Right lobe of liver (tissue), 6 donors: Measurements from ENCODE around the gene OR52W1. TPM values are rescaled to one million over a fixed set of nuclear protein-coding genes. Genes with fewer than 3 reads are reported as not detected.

ENCODE experiments used
- ATAC-seq, 4 donors: fragments of 200-7000 bp; cut with Tn5 transposase; one replicate each; pipeline ENCODE4 v1.9.1; 2020; ENCODE audit warnings: mild to moderate bottlenecking in 4 of 4, moderate library complexity in 4 of 4
- DNase-seq, 3 donors: peaks; one replicate each; pipeline ENCODE4 v3.0.0-alpha.2; 2020
- H3K27ac ChIP-seq, 3 donors: fragments of 200-600 bp; one replicate each; pipeline ENCODE4 v1.8.0; 2022
- H3K27me3 ChIP-seq, 2 donors: fragments of 200-600 bp; one replicate each; pipeline ENCODE4 v1.8.0; 2022
- H3K36me3 ChIP-seq, 4 donors: fragments of 200-600 bp; sonication (generic) in 1 of 4; one replicate each; pipeline versions ENCODE4 v1.5.1 to v1.8.0; 2017 to 2022; ENCODE audit warnings: control low read depth in 1 of 4
- H3K4me1 ChIP-seq, 4 donors: fragments of 200-600 bp; sonication (generic) in 1 of 4; one replicate each; pipeline versions ENCODE4 v1.5.1 to v1.8.0; 2017 to 2022; ENCODE audit warnings: control low read depth in 1 of 4
- H3K4me3 ChIP-seq, 3 donors: fragments of 200-600 bp; one replicate each; pipeline ENCODE4 v1.8.0; 2022
- H3K9me3 ChIP-seq, 4 donors: fragments of 200-600 bp; sonication (generic) in 1 of 4; one replicate each; pipeline versions ENCODE4 v1.5.1 to v1.8.0; 2017 to 2022; ENCODE audit warnings: control low read depth in 1 of 4
- CTCF ChIP-seq, 4 donors: fragments of 200-600 bp in 3 of 4; fragments of 450-650 bp in 1 of 4; IDR thresholded peaks; one replicate each; pipeline versions ENCODE4 v1.5.1 to v1.8.0; 2016 to 2022; ENCODE audit warnings: antibody characterized with exemption in 4 of 4, mild to moderate bottlenecking in 2 of 4
- POLR2A ChIP-seq: fragments of 450-650 bp; IDR thresholded peaks from one replicate; pipeline ENCODE4 v1.6.1; 2017; ENCODE audit warnings: antibody characterized with exemption, mild to moderate bottlenecking
- WGBS: methylation state at CpG from one replicate; pipeline ENCODE4 v1.1.6; 2018; ENCODE audit warnings: low coverage, low lambda C conversion rate; ENCODE audit not compliant: insufficient coverage; ENCODE audit errors: missing lambda C conversion rate; 5-methylcytosine and 5-hydroxymethylcytosine counted together
- intact Hi-C, 2 donors: fragments of 100-400 bp; cut with DNase I; formaldehyde crosslinking; loops; one replicate each; pipeline versions ENCODE4 v1.11.2 to v1.14.1; 2022
- long read RNA-seq: library from polyadenylated mRNA; unstranded; transcript quantifications from one replicate; pipeline ENCODE4 v2.0.0, GENCODE V29; 2019
- total RNA-seq, 6 experiments: library from RNA; depleted of rRNA in 2 of 6; stranded (reverse); fragments of >200 nt in 2 of 6; fragmentation: NEBNext Ultra II Directional in 3 of 6; extraction: Animal tissue kit (Norgen Biotek cat#: 25700) in 3 of 6; gene quantifications; one replicate each; pipeline versions ENCODE4 v1.1.0 to v1.2.4, GENCODE V29; 2016 to 2023
- donor health status: DM: no; HTN: yes; CAD: no.
- donor health status: DM: no; HTN: no; CAD: no.
- donor health status: DM: no; HTN: no; CAD: no.
- donor health status: DM: no; HTN: yes; CAD: no.
- donor health status: DM: no; HTN: yes; CAD: no.

Gene OR52W1, protein sequence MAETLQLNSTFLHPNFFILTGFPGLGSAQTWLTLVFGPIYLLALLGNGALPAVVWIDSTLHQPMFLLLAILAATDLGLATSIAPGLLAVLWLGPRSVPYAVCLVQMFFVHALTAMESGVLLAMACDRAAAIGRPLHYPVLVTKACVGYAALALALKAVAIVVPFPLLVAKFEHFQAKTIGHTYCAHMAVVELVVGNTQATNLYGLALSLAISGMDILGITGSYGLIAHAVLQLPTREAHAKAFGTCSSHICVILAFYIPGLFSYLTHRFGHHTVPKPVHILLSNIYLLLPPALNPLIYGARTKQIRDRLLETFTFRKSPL
- not detected for total RNA-seq
- long read RNA-seq: 0 reads

GRCh38 chr11:6199174-6199810 lies at the start of gene OR52W1:
TSS of gene OR52W1 (plus strand) at chr11:6199224. CDS start at chr11:6199224, 0 bp downstream.
- TF ChIP-seq CTCF (IDR thresholded peaks at IDR 0.05) (no peak), POLR2A (no peak)

DNA sequence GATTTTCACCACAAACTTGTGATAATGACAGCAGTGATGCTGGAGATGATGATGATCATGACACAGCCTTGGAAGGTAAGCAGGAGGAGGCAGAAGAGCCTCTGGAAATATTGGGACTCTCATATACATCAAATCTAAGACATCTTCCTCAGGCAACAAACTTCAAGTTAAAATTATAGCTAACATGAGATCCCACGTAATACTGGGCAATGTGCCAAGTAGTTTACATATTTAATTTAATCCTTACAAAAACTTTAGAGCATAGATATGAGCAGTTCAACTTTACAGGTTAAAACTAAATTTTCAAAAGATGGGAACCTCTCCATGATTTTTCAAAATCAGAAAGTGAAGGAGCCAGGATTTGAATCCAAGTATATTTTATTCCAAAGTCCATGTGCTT lies 47.9 kb upstream of the OR52W1 start:
- DNase-seq (no peak), ATAC-seq (no peak)
- no peak overlapping the region for H3K4me3 ChIP-seq
- H3K27me3 ChIP-seq: no peaks in the 10 kb centered on the region
- H3K4me1 ChIP-seq: no peaks in the 10 kb centered on the region
- intact Hi-C loops: no loop called here
- no peaks in the 10 kb centered on the region for H3K9me3 ChIP-seq
- no peak overlapping the region for H3K27ac ChIP-seq
- TF ChIP-seq CTCF (IDR thresholded peaks at IDR 0.05): no peak
- no peak for TF ChIP-seq POLR2A
- WGBS: 33% methylated on average over 1 of the region's 1 CpG
- no peaks in the 10 kb centered on the region for H3K36me3 ChIP-seq

More at GRCh38 chr11:6199174-6199810, at the start of gene OR52W1:
- no peaks in the 10 kb centered on the region for H3K4me1 ChIP-seq
- WGBS: no CpG with 5 or more reads among the region's 5 CpGs
- H3K36me3 ChIP-seq: peaks cover 0 to 9% (median 0%) of the 10 kb centered on the region in 4 donors
- no peaks in the 10 kb centered on the region for H3K9me3 ChIP-seq
- intact Hi-C loops: no loop called here
- H3K27ac ChIP-seq: no peak within 1 kb of the TSS
- H3K4me3 ChIP-seq: no peak within 1 kb of the TSS
- DNase-seq (no peak), ATAC-seq (no peak)
- no peaks in the 10 kb centered on the region for H3K27me3 ChIP-seq

DNA sequence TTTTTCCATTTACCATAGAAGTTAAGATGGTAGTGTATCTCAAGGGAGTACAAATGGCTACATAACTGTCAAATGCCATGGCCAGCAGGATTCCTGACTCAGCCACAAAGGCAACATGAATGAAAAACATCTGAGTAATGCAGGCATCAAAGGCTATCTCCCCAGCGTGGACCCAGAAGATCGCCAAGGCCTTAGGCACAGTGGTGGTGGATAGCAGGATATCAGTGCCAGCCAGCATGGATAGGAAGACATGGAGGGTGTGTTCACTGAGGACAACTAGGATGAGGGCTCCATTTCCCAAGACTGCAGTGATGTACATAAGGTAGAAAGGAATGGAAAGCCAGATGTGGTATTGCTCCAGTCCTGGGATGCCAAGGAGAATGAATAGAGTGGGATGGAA lies 46.9 kb upstream of the OR52W1 start:
- Histone ChIP-seq H3K4me3 (no peak overlapping the region), H3K36me3 (no peaks in the 10 kb centered on the region), H3K27me3 (no peaks in the 10 kb centered on the region), H3K27ac (no peak overlapping the region), H3K4me1 (no peaks in the 10 kb centered on the region), H3K9me3 (no peaks in the 10 kb centered on the region)
- TF ChIP-seq CTCF (IDR thresholded peaks at IDR 0.05): no peak
- TF ChIP-seq POLR2A: no peak
- DNase-seq (no peak), ATAC-seq (no peak)
- 83% methylated on average over 1 of the region's 2 CpGs for WGBS
- intact Hi-C loops: no loop called here

DNA sequence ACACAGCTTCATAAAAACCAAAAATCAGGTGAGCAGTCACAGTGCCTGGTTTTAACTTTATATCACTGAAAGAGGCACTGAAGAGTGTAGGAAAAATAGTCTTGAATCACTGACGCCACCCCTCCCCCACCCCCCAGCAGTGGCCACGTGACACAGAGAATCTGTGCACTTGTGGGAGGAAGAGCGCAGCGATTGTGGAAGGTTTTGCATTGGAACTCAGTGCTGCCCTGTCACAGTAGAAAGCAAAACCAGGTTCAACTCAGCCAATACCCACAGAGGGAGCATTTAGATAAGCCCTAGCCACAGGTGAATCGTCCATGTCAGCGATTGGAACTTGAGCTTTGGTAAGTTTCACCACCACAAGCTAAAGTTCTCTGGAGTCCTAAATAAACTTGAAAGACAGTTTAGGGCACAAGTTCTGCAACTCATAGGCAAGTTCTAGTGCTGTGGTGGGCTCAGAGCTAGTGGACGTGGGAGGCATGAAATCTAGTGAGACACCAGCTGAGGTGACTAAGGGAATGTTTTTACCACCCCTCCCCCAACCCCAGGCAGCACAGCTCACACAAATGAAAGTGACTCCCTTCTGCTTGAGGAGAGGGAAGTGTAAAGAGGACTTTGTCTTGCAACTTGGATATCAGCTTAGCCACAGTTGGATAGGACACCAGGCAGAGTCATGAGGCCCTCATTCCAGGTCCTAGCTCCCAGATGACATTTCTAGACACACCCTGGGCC lies 42.2 kb upstream of the OR52W1 start:
- ATAC-seq (no peak), DNase-seq (no peak)
- Histone ChIP-seq H3K27ac (no peak overlapping the region), H3K36me3 (no peaks in the 10 kb centered on the region), H3K4me1 (no peaks in the 10 kb centered on the region), H3K4me3 (no peak overlapping the region), H3K9me3 (no peaks in the 10 kb centered on the region), H3K27me3 (no peaks in the 10 kb centered on the region)
- intact Hi-C loops: no loop called here
- WGBS: 77% methylated on average over 4 of the region's 7 CpGs
- TF ChIP-seq CTCF (IDR thresholded peaks at IDR 0.05) (no peak), POLR2A (no peak)
